Neural progenitor cell (in vitro differentiated cells): ENCODE results near the gene CRYBB1.

Source experiments
- EZH2 ChIP-seq: fragments of 200-600 bp; sonication (generic); IDR thresholded peaks from 2 replicates; pipeline ENCODE4 v1.6.1; 2017; ENCODE audit warnings: antibody characterized with exemption, mild to moderate bottlenecking, moderate library complexity
- EZH2phosphoT487 ChIP-seq: fragments of 200-600 bp; sonication (generic); IDR thresholded peaks from 2 replicates; pipeline ENCODE4 v1.6.1; 2017; ENCODE audit warnings: antibody characterized with exemption
- TF ChIP-seq, protein P1 (sequence below): fragments of 200-600 bp; sonication (generic); IDR thresholded peaks from 2 replicates; pipeline ENCODE4 v1.5.1; 2017; ENCODE audit warnings: antibody characterized with exemption, mild to moderate bottlenecking

DNA sequence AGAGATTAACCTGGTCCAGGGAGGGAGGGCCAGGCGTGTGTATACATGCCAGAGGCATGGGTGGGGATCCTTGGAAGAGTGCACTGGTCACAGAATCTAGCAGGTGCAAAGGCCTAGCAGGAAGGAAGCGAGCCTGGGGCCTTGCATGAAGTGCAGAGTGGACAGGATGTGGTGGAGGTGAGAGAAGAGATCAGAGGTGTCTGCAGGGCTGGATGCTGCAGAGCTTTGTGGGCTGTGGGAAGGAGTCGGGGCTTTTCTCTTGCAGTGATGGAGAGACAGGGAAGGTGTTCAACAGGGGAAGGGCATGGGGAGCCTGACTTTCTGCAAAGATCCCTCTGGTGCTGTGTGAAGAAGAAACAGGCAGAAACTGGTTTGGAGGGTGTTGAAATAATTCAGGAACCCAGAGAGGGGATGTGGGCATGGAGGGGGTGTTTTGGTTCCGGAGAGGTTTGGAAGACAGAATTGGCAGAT is 25.4 kb downstream of the CRYBB1 start:
- TF ChIP-seq, protein P1, sequence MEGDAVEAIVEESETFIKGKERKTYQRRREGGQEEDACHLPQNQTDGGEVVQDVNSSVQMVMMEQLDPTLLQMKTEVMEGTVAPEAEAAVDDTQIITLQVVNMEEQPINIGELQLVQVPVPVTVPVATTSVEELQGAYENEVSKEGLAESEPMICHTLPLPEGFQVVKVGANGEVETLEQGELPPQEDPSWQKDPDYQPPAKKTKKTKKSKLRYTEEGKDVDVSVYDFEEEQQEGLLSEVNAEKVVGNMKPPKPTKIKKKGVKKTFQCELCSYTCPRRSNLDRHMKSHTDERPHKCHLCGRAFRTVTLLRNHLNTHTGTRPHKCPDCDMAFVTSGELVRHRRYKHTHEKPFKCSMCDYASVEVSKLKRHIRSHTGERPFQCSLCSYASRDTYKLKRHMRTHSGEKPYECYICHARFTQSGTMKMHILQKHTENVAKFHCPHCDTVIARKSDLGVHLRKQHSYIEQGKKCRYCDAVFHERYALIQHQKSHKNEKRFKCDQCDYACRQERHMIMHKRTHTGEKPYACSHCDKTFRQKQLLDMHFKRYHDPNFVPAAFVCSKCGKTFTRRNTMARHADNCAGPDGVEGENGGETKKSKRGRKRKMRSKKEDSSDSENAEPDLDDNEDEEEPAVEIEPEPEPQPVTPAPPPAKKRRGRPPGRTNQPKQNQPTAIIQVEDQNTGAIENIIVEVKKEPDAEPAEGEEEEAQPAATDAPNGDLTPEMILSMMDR: no peak
- TF ChIP-seq EZH2: no peak
- TF ChIP-seq EZH2phosphoT487: no peak
